Aortic smooth muscle cell (primary cell): Measurements from ENCODE around the gene ZC3H10. TPM values are rescaled to one million over a fixed set of nuclear protein-coding genes. Genes with fewer than 3 reads are reported as not detected.

Source experiments
- total RNA-seq: library from RNA; depleted of rRNA; stranded (reverse); fragments of >200 nt; gene quantifications from 2 replicates; pipeline ENCODE4 v1.2.3, GENCODE V29; 2014

ZC3H10 gene
- total RNA-seq, result 6.8 and 7.9 TPM in 2 replicates

GRCh38 chr12:56117778-56118687 is at the start of gene ZC3H10:
TSS of gene ZC3H10 (plus strand) at chr12:56118266. CDS start at chr12:56120563, 2,297 bp downstream.

GRCh38 chr12:56079723-56080555 is 38.1 kb upstream of the ZC3H10 start, which contains the start of gene ERBB3:
TSS of gene ERBB3 (plus strand) at chr12:56080165. CDS start at chr12:56080301, 136 bp downstream.

DNA sequence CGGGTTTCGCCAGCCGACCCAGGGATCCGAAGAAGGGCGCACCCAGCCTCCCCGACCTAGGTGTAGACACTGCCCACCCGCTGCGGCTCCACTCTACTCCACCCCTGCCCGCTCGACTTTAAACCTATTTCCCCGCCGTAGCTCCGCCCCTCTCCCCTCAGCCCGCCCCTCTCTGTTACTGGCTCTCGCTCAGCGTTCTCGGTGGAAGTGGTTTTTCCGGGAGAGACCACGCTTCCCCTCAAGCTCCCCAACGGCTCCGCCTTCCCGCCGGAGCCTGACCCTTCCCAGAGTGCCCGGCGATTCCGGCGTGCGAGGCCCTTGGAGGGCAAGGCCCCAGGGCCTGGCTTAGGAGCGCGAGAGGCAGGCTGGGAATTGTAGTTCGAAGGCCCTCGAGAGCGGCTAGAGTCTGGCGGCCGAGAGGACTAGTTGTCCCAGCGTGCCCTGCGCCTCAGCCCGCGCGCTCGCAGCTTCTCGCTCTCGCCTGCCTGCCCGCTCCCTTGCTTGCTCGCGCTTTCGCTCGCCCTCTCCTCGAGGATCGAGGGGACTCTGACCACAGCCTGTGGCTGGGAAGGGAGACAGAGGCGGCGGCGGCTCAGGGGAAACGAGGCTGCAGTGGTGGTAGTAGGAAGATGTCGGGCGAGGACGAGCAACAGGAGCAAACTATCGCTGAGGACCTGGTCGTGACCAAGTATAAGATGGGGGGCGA is 13.8 kb upstream of the ZC3H10 start, which contains the start of gene PA2G4:
Gene PA2G4 (plus strand): TSS at position 451 of the 706 bp plus-strand sequence. CDS start 179 bp downstream, at position 630.

DNA sequence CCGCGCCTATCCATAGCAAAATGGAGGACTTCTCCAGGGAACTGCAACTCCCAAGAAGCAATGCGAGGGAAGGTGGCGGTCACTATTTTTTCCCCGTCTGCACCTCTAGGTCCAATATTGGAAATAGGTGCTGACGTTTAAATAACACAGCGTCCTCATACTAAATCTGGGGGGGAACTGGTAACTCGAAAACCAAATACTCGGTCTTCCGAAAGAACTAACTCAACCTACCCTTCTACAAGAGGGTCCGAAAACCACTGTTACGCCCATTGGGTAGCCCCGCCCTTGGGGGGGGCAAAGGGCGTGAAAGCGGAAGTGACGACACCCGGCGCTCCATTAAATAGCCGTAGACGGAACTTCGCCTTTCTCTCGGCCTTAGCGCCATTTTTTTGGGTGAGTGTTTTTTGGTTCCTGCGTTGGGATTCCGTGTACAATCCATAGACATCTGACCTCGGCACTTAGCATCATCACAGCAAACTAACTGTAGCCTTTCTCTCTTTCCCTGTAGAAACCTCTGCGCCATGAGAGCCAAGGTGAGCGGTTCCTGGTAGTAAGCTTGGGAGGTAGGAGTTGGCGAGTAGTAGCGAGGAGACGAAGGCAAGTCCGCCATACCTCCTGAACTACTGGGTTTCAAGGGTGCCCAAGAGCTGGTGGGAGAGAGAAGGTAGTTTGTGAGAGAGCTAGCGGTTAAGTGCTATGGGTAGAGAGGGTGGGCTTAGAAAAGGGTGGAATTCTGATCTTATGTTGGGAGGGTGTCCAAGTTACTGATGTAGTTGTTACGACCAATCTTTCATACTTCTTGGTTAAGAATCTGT is 1.6 kb upstream of the ZC3H10 start, which contains the start of gene RPL41:
Gene RPL41 (plus strand): TSS at position 367 of the 815 bp plus-strand sequence.

DNA sequence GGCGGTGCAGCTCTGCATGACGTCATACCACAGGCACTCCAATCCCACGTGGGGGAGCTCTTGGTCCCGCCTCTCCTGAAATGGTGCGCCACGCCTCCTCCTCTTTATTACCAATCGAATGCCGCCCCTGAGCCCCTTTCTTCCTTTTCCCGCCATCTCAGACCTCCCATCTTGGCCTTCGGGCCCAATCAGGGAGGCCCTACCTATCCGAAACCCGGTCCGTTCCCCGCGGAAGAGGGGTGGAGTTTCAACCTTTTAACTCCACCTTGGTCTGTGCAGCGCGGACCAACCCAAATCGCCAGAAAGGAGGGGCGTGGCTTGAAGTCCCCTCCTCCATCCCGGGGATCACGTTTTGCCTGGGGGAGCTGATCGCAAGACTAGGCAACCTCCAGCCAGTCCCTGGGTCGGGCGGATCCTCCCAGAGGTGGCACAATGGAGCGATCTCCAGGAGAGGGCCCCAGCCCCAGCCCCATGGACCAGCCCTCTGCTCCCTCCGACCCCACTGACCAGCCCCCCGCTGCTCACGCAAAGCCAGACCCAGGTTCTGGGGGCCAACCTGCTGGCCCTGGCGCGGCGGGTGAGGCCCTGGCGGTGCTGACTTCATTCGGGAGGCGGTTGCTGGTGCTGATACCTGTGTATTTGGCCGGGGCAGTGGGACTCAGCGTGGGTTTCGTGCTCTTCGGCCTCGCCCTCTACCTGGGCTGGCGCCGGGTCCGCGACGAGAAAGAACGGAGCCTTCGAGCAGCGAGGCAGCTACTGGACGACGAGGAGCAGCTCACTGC is 10.0 kb downstream of the ZC3H10 start, which contains the start of gene ESYT1:
Gene ESYT1 (plus strand): TSS at position 380 of the 782 bp plus-strand sequence. CDS start 53 bp downstream, at position 433.

GRCh38 chr12:56152132-56152755 is 34.2 kb downstream of the ZC3H10 start, which contains the start of gene MYL6B:
TSS of gene MYL6B (plus strand) at chr12:56152587. CDS start at chr12:56153919, 1,332 bp downstream.

DNA sequence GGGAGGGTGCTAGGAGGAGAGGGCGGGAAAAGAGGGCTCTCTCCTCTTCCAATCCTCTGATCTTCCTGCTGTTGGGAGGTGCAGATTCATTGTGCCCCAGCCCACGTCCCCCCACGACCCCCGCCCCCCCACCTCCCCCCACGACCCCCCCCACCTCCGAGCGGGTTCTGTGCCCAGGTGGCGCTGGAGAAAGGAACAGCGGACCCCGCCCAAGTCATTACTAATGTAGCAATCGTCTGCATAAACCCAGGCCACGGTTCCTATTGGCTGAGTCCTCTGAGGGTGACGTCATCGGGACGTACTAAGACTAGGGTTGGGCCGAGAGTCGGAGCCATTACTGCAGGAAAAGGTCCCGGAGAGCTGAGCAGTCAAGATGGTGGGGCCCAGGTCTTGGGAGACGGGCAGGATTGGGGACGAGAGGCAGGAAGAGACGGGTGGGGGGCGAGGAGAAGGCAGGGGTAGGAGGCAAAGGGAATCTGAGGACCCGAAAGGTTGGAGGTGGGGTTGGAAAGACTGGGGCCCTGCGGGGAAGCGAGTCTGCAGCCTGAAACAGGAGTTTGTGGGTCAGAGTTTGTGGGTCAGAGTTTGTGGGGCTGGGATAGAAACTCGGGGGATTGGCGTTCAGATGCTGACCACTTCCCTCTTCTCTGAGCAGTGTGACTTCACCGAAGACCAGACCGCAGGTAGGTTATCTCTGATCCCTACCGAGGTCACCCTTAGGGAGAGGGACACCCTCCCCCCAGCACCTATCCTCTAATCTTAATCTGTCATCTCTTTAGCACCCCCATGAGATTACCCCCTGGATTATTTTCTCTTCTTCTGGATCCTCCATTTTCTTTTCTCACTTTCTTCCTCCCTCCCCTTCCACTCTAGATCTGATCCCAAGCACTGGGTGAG is 40.2 kb downstream of the ZC3H10 start, which contains the start of gene MYL6:
Gene MYL6 (plus strand): TSS at position 331 of the 897 bp plus-strand sequence. CDS start 43 bp downstream, at position 374.

Other genes with a start within 250 kb of the ZC3H10 start
- gene PYM1, start 190.4 kb upstream of the ZC3H10 start, total RNA-seq, result 37.4 and 38.1 TPM in 2 replicates
- gene DGKA, start 187.1 kb upstream of the ZC3H10 start, total RNA-seq, result 47.6 and 81.6 TPM in 2 replicates
- 0.26 and 1.2 TPM in 2 replicates for gene PMEL, start 152.2 kb upstream of the ZC3H10 start, total RNA-seq
- gene CDK2, start 151.4 kb upstream of the ZC3H10 start, total RNA-seq, result 14.1 and 27.6 TPM in 2 replicates
- gene RAB5B, start 144.2 kb upstream of the ZC3H10 start, total RNA-seq, result 40.0 and 62.2 TPM in 2 replicates
- 9.2 and 12.0 TPM in 2 replicates for gene SUOX, start 121.0 kb upstream of the ZC3H10 start, total RNA-seq
- gene IKZF4, start 97.2 kb upstream of the ZC3H10 start, total RNA-seq, result 1.1 and 2.5 TPM in 2 replicates
- 63.3 and 80.3 TPM in 2 replicates for gene RPS26, start 76.3 kb upstream of the ZC3H10 start, total RNA-seq
- gene ERBB3, start 38.1 kb upstream of the ZC3H10 start, total RNA-seq, result 0.19 and 3.6 TPM in 2 replicates
- gene PA2G4, start 13.7 kb upstream of the ZC3H10 start, total RNA-seq, result 129 and 141 TPM in 2 replicates
- 3,729 and 3,955 TPM in 2 replicates for gene RPL41, start 1.6 kb upstream of the ZC3H10 start, total RNA-seq
- gene ESYT1, start 10.0 kb downstream of the ZC3H10 start, total RNA-seq, result 209 and 236 TPM in 2 replicates
- 93.8 and 98.2 TPM in 2 replicates for gene MYL6B, start 34.3 kb downstream of the ZC3H10 start, total RNA-seq
- gene MYL6, start 40.1 kb downstream of the ZC3H10 start, total RNA-seq, result 3,015 and 3,100 TPM in 2 replicates
- gene SMARCC2, start 71.2 kb downstream of the ZC3H10 start, total RNA-seq, result 47.4 and 50.4 TPM in 2 replicates
- 109 and 127 TPM in 2 replicates for gene RNF41, start 103.7 kb downstream of the ZC3H10 start, total RNA-seq
- 31.9 and 33.2 TPM in 2 replicates for gene NABP2, start 106.1 kb downstream of the ZC3H10 start, total RNA-seq
- 0.25 TPM in 1 of 2 replicates, not detected in the other for gene SLC39A5, start 111.8 kb downstream of the ZC3H10 start, total RNA-seq
- gene ANKRD52, start 140.1 kb downstream of the ZC3H10 start, total RNA-seq, result 16.8 and 18.5 TPM in 2 replicates
- 8.6 TPM in 2 replicates for gene COQ10A, start 148.7 kb downstream of the ZC3H10 start, total RNA-seq
- gene CS, start 182.1 kb downstream of the ZC3H10 start, total RNA-seq, result 82.7 and 94.0 TPM in 2 replicates
- 78.8 and 85.5 TPM in 2 replicates for gene CNPY2, start 197.7 kb downstream of the ZC3H10 start, total RNA-seq
- gene PAN2, start 215.7 kb downstream of the ZC3H10 start, total RNA-seq, result 16.9 and 21.1 TPM in 2 replicates
- 0.12 TPM in 1 of 2 replicates, not detected in the other for gene IL23A, start 220.6 kb downstream of the ZC3H10 start, total RNA-seq
- 172 and 185 TPM in 2 replicates for gene STAT2, start 241.8 kb downstream of the ZC3H10 start, total RNA-seq
- not detected in 2 replicates for gene APOF, start 244.6 kb downstream of the ZC3H10 start, total RNA-seq